Measurements from ENCODE around the gene CREG1.
A peak's percentile ranks its signal among the peaks of the same experiment; 100 is the strongest.
"Not testable (repeated sequence)": the region's sequence is repeated elsewhere in the genome, so short reads cannot be mapped to it uniquely, and the experiment has no call there.

The CREG1 gene

DNA sequence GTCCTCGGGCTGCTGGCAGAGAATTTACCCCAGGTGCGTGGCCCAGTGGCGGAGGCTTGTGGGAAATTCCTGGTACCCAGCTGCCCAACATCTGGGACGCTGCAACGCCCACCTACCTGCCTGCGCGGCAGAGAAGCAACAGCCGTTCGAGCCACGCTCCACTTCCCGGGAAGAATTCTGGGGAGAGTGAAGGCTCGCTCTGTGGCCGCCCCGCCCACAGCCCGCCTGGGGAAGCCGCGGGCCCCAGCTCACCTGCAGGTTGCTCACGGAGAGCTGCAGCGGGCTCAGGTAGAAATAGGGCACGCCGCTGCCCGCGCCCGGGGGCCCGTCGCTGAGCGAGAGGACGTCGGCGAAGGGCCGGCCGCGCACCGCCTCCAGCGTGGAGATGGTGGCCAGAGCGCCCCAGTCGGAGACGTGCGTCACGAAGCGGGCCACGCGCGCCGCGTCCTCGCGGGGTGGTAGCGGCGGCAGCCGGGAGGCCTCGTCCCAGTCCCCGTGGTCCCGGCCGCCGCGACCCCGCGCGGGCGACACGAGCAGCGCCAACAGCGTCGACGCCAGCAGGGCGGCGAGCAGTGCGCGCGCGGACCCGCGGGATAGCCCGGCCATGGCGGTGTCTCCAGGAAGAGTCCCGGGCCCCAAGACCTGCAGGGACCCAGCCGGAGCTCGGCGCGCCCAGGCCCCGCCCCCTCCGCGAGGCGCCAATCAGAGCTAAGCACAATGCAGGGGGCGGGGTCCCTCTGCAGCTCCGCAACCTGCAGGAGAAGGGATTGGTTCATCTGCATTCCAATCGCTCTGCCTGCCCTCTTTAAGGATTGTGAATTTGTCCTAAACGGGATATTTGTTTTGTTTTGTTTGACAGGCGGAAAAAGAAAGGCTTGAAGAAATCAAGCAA lies at the start of gene CREG1:
CREG1 (minus strand) TSS at position 627 of the 892 bp plus-strand sequence.
- peak; percentile 62 for DNase-seq (ENCODE audit: low read depth)

DNA sequence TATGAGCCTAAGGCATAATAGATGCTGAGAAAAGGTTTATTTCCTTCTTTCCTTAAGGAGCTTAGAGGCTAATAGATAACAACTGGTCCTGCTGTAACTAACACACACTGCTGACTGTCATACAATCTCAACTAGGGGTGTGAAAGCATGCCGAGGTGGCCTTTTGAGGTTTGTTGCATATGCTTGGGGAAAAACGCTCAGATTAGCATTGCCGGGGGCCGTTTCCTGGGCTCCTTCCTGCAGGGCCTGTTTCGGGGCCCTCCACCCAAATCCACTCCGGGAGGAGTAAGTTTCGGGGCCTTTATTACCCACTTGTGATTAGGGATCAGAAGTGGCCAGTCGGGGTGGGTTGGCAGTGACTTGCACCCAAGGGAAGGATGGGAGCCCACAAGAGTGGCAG lies 49.3 kb upstream of the CREG1 start:
- DNase-seq (ENCODE audit: low read depth), result no peak

DNA sequence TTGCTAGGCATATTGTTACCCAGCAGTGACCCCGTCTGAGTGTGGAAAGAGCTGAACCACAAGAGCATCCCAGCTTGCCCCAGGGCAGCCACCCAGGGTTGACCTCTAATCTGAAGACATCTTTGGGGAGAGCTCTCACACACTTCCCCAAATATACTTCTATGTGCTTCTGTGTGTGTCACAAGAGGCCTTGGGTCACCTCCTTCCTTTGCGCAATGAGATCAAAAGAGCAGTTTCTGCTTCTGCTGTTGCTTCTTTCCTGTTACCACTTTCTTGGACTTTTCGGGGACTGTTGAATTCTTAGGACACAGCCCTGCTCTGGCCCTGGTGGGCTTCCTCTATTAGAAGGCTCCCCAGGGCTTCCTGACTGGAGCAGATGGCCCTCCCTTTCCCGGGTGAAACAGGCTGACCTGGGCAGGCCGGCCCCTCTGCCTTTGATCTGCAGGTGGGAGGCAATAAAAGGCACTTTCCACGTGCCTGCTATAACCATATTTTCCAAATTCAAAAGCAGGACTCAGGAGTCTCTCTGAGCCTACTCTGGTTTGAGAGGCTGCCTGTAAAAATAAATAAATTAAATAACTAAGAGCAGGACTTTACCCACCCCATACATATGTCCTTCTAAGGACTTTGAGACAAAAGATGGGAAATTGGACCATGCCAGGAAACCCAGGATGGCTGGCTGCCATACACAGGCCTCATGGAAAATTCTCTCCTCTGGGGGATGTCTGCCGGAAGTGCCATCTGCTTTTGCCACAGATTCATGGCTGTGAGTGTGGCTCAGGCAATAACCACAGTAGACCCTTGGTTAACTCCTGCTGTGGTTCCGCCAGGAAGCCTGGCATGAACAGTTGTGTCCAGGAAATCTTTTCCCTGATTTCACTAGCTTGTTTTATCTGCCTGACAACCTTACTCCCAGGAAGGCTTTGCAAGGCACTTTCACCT lies 48.2 kb upstream of the CREG1 start:
- DNase-seq (ENCODE audit: low read depth), result no peak

DNA sequence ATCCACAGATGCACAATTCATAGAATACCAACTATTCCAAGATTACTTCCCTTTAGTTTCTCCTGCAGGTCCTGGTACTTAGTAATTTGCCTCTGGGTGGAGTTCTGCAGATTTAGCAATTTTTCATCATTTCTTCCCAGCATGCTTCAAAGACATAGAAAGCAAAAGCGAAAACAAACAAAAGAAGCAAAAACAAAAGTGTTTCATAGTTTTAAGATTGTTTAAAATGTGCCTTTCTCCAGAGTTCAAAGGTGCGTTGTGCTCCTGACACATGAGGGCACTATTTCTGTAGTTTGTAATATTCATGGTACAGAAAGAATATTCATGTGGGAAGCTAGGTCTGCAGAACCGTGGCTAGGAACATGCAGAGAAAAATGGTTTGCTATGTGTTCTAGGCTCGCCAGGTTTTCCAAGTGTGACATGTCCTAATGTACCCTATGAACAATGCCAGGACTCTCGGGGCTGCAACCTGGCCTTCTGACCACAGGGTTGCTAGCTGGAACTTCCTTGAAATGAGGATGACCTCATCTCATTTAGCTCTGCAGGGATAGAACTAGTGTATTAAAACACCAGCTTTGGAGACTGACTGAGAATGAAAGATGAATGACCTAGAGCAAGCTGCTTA lies 46.5 kb upstream of the CREG1 start:
- peak; percentile 16 for DNase-seq (ENCODE audit: low read depth)

DNA sequence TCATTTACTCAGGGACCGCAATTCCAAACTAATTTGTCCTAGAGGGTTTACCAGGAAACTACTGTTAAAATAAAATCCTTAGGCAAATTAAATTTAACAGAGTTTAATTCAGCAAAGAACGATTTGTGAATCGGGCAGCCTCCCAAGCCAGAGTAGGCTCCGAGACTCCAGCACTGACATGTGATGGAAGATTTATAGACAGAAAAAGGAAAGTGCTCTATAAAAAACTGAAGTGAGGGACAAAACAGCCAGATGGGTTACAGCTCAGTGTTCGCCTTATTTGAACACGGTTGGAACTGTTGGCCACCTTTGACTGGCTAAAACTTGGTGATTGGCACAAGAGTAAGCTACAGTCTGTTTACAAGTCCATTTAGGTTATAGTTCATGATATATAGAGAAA lies 41.3 kb upstream of the CREG1 start:
- no peak for DNase-seq (ENCODE audit: low read depth)

DNA sequence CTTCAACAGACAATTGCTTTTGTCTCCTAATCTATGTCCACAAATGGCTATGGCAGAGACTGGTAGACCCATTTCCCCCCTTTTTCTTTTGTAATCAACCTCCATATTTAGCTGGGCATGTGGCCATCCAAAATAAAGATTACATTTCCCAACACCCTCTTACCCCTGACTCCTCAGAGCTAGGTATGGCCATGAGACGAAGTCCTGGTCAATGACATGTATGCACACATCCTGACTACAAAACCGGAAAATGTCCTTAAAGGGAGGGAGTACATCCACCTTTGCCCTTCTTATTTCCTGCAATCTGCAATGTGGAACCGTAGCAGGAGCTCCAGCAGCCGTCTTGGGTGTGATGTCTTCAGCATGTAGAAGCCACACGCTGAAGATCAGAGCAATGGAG lies 40.3 kb upstream of the CREG1 start:
- DNase-seq (ENCODE audit: low read depth), result no peak

DNA sequence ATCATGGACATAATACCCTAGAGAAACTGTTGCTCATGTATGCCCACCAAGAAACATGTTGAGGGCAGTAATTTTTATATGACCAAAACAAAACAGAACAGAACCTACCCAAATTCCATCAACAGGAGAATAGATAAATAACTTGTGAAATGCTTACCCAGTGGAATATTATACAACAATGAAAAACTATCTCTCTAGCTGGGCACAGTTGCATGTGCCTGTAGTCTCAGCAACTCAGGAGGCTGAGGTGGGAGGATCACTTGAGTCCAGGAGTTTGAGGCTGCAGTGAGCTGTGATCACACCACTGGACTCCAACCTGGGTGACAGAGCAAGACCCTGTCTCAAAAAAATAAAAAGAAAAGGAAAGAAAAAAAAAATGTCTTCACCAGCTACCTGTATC lies 38.9 kb upstream of the CREG1 start:
- no peak for DNase-seq (ENCODE audit: low read depth)

DNA sequence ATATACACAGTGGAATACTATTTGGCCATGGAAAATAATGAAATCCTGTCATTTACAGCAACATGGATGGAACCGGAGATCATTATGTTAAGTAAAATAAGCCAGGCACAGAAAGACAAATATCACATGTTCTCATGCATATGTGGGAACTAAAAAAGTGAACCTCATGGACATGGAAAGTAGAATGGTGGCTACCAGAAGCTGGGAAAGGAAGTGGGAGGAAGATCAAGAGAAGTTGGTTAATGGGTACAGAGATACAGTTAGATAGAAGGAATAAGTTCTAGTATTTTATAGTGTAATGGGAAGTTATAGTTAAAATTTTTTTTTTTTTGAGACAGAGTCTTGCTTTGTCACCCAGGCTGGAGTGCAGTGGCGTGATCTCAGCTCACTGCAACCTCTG lies 34.8 kb upstream of the CREG1 start:
- no peak for DNase-seq (ENCODE audit: low read depth)

DNA sequence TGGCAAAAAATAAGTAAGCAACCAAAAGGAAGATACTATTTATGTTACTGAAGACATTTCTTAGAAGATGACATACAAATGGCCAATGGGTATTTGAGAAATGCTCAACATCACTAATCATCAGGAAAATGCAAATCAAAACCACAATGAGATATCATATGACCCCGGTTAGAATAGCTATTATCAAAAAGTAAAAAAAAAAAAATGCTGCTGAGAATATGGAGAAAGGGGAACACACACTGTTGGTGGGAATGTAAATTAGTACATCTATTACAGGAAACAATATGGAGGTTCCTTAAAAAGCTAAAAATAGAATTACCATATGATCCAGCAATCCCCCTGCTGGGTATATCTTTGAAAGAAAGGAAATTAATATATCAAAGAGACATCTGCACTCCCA lies 34.3 kb upstream of the CREG1 start:
- DNase-seq (ENCODE audit: low read depth), result no peak

DNA sequence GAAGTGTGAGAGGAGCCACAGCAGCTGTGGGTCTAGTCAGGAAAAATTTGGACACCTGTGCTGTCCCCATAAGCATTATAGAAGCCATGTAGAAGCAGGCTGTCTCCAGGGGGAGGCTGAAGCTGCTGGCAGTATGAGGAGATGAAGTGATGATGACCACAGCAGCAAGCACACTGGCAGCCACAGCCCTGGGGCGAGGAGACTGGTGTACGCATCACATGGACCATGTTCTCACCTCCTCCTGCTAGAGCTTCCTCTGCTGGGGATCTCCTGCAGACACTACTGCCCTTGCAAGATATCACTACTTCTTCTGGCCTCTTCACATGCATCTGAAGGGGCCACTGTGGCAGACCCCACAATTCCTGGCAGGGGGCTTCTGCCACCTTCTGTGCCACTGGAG lies 33.8 kb upstream of the CREG1 start:
- no peak for DNase-seq (ENCODE audit: low read depth)

DNA sequence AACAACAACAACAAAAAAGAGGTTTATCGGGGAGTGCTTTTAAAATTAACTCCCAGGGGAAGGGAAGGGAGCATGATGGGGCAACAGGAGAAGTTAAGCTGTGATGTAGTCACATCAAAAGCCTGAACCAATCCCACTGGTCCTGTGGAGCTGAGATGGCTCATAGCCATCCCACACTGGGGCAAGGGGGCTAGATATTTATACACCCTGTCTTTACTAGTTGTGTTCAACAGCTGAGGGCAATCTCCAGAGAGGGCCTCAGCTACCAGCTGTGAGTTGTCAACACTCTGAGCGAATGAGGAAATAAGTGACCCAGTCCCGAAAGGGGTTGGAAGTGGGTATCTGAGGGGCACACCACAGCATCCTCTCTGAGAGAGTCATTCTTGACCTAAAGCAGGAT lies 31.0 kb upstream of the CREG1 start:
- no peak for DNase-seq (ENCODE audit: low read depth)

DNA sequence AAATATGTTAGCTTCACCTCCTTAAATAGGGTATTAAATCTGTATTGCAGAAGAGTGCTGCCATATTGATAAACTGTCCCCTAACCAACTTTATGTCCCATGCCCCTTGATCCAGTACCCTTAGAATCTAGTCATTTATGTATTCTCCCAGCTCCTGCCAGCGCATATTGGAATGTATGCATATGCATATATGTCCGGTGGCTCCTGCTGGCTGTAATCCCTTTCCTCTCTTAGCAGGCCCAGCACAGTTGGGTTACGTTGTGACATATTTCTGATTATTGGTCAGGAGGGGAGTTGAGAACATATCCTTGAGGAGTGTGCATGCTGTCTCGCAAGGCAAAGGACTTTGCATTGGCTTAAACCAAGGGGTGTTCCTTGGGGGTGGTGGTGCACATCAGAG lies 29.2 kb upstream of the CREG1 start:
- no peak for DNase-seq (ENCODE audit: low read depth)

DNA sequence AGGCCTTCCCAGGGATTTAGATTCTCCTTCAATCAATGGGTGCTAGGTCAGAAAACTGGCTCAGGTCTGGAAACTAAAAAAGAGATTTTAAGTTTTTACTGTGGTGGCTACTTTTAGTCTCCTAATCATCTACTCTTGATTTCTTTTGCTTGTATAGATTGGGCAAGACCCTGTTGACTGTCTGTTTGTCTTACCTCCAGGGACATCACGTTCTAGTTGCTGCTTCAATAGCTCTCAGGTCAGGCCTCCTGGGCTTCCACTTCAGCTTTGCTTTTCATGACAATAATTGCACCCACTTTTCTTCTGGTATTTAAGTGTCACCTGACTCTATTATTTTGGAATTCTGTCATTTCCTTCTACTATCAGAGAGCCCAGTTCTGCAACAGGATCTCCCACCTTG lies 28.5 kb upstream of the CREG1 start:
- DNase-seq (ENCODE audit: low read depth), result no peak

DNA sequence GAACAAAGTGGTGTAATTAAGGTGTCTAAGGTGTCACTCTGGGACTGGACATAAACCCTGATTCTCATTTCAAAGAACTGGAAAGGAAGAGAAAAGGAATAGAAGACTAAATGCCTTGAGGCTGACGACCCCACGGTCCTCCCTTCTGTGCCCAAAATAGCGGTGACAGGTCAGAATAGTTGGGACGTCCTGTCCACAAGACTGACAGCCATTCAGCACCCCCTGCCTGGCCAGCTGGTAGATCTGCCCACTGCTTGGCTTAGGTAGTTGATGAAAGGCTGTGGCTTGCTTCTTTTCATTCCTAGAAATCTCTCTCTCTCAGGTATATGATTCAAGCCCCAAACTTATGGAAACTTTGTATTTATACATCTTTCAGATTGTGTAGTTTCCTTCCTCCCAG lies 26.4 kb upstream of the CREG1 start:
- DNase-seq (ENCODE audit: low read depth), result no peak

DNA sequence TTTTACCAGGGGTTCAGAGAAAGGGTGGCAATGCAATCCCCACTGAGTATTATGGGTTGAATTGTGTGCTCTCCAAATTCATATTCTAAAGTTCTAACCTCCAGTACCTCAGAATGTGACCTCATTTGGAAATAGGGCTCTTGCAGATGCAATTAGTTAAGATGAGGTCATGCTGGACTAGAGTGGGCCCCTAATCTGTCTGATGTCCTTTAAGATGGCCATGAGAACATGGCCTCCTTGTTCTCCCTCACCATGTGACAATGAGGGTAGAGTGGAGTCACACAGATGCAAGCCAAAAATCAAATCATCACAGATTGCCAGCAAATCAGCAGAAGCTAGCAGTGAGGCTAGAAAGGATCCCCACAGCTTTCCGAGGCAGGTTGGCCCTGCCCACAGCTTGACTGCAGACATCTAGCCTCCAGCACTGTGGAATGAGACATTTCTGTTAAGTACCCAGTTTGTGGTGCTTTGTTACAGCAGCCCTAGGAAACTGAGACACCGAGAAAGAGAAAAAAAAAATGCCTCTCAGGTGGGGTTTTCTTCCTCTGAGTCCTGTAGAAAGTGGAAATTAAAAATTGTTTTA lies 25.5 kb upstream of the CREG1 start:
- no peak for DNase-seq (ENCODE audit: low read depth)

DNA sequence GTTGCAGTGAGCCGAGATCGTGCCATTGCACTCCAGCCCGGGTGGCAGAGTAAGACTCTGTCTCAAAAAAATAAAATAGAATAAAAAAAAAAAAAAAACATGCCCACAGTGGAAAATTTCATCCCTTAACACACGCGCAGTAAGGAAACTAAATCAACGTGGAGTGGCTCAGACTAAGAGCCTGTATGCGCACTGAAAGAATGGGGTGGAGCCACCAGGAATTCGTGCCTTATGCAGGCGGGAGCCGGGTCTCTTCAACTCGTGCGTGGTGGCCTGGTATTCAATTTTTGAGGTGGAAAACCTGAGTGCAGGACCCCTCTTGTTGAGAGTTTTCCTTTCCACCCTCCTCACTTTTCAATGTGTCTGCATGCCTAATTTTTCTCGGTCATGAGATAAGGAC lies 22.1 kb upstream of the CREG1 start:
- DNase-seq (ENCODE audit: low read depth), result no peak

DNA sequence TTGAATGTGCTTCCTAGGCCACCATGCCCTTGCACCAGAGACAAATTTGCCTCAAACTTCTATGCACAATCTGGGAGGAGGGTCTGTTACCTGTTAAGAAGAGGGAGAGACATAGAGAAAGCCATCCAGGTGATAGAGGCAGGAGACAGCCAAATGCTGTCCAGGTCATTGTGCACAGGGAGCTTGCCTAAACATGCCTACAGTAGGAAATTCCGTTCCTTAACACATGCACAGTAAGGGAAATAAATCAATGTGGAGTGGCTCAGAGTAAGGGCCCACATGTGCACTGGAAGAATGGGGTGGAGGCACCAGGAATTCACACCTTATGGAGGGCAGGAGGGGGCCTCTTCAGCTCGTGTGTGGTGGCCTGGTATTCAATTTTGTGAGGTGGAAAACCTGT lies 19.5 kb upstream of the CREG1 start:
- no peak for DNase-seq (ENCODE audit: low read depth)

DNA sequence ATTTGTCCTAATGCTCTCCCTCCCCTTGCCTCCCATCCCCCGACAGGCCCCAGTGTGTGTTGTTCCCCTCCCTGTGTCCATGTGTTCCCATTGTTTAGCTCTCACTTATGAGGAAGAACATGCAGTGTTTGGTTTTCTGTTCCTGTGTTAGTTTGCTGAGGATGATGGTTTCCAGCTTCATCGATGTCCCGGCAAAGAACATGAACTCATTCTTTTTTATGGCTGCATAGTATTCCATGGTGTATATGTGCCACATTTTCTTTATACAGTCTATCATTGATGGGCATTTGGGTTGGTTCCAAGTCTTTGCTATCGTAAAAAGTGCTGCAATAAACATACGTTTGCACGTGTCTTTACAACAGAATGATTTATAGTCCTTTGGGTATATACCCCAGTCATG lies 17.1 kb upstream of the CREG1 start:
- DNase-seq (ENCODE audit: low read depth), result not testable (repeated sequence)

DNA sequence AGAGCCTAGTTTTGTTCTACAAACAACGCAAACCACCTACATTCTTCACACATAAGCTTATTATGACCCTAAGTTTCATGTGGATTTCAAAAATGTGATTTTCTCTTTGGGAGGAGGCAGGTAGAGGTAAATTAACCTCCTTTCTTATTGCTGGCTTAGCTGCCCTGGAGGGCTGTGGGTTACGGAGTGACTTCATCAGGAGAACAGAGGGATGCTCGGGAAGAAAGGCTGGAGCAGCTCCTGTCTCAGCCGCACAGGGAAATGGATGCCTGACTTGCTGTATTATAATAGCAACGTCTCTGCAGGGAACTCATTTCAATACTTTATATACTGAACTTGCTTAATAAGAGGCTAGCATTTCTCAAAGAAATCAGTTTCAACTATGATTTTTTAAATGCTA lies 14.1 kb upstream of the CREG1 start:
- no peak for DNase-seq (ENCODE audit: low read depth)

DNA sequence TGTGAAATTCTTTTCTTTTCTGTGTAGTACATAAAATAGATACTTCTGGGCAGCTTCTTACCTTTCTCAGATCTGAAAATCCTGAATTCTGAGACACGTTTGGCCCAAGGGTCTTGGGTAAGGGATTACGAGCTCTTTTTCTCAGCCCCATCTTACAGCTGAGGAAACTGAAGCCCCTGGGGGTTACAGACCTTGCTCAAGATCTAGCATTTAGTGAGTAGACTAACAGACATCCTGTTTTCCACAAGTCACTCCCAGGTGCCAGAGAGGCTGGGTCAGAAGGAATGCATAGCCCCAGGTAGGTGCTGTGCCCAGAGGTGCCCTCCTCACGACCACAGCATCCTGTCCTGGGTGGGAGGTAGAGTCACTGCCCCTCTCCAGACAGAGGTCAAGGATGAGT lies 13.2 kb upstream of the CREG1 start:
- no peak for DNase-seq (ENCODE audit: low read depth)

DNA sequence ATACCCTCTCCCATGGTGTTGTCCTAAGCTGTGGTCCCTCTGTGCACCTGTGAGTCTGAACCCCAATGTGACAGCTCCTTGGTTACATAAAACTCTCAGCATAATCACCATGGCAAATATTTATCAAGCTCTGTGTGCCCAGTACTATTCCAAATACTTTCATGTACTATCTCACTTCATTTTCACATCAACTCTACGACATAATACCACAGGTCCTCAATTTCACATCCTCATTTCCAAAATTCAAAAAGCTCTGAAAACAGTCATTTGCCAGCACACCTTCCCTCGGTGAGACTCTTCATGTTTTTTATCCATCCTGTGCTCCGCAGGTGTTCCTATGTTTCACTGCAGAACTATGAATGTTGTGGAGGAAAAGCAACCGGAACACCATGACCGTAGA lies 12.4 kb upstream of the CREG1 start:
- DNase-seq (ENCODE audit: low read depth), result no peak

DNA sequence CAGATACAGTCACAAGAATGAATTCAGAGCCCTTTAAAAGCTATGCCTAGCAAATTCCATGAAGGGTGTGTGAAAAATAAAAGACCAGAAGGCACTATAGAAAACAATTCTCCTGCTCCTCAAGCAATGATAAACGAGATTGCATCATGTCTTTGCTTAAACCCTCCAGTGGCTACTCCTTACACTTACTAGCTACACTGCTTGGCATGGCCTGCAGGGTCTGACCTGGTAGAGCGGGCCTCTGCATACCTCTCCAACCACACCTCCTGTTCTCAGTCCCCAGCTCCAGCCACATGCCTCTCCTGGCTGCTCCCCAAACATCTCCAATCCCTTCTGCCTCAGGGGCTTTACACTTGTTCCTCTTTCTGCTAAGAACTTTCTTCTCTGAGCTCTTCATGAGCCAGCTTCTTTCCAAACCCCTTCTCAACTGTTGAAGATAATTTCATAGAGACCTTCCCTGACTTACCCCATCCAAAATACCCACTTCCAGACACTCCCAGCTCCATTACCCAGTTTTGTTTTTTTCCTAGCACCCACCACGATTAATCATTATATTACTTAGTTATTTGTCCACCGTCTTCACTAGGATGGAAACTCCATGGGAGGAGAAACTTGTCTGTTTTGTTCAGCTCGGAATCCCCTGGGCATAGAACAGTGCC lies 11.2 kb upstream of the CREG1 start:
- no peak for DNase-seq (ENCODE audit: low read depth)

All from GM04504 (cell line).